Hindlimb muscle (tissue), 1 donor: ENCODE results near the gene ZC3H15. TPM values are rescaled to one million over a fixed set of nuclear protein-coding genes. Genes with fewer than 3 reads are reported as not detected.
"Not testable (repeated sequence)": the region's sequence is repeated elsewhere in the genome, so short reads cannot be mapped to it uniquely, and the experiment has no call there.

ENCODE experiments used
- DNase-seq: peaks from one replicate; pipeline ENCODE4 v3.0.0-alpha.2; 2013
- polyA plus RNA-seq: library from polyadenylated mRNA; unstranded; fragments of 120-200 nt; gene quantifications from one replicate; pipeline ENCODE4 v1.2.1, GENCODE V29; 2013; ENCODE audit not compliant: insufficient read length

The ZC3H15 gene
- polyA plus RNA-seq, 1 donor = 63.6 TPM

DNA sequence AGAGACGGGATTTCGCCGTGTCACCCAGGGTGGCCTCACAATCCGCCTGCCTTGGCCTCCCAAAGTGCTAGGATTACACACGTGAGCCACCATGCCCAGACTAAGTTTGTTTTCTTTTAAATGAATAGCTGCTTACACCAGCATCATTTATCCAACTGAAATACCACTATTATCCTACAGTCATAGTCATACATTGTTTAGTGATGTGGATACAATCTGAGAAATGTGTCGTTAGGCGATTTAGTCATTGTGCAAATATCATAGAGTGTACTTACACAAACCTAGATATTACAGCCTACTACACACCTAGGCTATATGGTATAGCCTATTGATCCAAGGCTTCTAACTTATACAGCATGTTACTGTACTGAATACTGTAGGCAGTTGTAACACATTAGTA, 10.3 kb downstream of the ZC3H15 start:
- no peak for DNase-seq

DNA sequence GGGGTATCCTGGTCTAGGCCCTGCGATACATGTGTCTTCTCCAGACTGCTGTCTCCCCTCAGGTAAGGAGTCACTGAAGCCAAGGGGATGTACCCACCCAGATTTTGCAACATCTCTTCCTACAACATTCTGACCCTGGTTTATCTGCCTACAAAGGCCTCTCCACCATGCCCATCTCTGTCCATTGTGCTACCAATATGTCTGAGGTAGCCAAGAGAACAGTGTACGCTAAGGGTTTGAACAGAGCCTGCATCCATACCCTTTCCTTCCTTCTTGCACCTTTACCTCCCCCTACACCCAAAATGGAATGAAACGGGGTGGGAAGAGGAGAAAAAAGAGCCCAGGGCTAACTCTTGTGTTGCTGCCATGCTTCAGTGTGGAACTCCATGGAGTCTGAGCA, 11.9 kb downstream of the ZC3H15 start:
- no peak for DNase-seq

- DNase-seq = no peak
Observed at GRCh38 chr2:186498834-186499233, 12.8 kb downstream of the ZC3H15 start.

DNA sequence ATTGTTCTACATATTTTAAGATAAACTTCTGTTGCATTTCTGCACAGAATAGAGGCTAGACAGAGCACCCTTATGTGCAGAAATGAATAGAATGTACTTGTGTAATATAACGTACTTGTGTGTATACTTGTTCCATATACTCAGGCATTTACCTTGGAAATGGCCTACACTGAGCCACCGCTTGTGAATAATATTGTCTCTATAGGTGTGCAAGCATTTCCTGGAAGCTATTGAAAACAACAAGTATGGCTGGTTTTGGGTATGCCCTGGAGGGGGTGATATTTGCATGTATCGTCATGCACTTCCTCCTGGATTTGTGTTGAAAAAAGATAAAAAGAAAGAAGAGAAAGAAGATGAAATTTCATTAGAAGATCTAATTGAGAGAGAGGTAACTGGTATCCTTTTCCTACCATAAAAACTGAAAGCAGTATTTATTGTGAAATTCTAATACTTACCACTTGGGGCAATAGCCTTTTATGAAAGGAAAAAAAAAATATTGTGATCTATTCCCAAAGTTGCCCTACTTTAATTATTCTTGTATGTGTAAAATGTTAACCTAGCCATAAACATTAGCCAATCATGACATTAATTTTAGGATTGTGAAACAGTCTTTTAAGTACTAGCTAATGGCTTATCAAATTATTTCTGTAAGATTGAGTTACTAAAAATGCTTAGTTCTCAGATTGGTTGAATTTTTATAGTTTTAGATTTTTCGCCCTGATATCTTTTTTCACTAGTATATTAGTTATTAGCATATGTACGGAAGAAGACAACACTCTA, 18.0 kb downstream of the ZC3H15 start:
- DNase-seq = no peak

GRCh38 chr2:186508263-186508662, 22.2 kb downstream of the ZC3H15 start:
- no peak for DNase-seq

DNA sequence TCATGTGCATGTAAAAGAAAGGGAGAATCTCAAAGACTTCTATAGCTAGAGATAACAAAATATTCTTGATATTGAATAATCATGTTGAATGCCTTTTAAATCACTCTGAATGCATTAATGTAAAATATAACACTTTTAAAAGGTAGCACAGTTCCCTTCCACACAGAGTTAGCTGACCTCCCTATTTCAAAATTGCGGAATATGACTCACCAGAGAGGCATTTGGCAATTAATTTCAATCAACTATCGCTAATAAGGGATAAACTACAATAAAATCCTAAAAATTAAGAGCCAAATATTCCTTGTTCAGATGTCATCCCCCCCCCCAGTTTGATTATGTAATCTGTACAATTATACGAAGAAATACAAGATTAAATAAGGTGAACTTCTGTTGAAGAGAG, 29.3 kb downstream of the ZC3H15 start:
- DNase-seq = no peak

- DNase-seq = no peak
Observed at GRCh38 chr2:186516396-186516795, 30.3 kb downstream of the ZC3H15 start.

DNA sequence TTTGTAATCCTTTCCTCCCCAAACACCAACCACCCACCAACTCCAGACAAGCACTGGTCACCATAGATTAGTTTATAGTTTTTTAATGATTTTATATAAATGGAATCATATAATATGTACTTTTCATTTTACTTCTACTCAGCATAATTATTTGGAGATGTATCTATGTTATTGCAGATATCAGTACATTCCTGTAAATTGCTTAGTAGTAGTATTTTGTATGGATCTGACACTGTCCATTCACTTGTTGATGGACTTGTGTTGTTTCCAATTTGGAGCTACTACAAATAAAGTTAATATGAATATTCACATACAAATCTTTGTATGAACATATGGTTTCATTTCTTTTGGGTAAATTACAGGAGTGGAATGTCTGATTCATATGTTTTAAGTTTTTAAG, 31.0 kb downstream of the ZC3H15 start:
- no peak for DNase-seq

DNA sequence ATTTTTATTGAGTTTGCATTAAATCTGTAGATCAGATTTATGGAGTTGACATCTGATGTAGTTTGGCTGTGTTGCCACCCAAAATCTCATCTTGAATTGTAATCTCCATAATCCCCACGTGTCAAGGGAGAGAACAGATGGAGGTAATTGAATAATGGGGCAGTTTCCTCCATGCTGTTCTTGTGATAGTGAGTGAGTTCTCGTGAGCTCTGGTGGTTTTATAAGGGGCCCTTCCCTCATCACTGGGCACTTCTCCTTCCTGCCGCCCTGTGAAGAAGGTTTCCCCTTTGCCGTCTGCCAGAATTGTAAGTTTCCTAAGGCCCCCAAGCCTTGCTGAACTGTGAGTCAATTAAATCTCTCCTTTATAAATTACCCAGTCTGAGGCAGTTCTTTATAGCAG, 32.2 kb downstream of the ZC3H15 start:
- DNase-seq = no peak

DNA sequence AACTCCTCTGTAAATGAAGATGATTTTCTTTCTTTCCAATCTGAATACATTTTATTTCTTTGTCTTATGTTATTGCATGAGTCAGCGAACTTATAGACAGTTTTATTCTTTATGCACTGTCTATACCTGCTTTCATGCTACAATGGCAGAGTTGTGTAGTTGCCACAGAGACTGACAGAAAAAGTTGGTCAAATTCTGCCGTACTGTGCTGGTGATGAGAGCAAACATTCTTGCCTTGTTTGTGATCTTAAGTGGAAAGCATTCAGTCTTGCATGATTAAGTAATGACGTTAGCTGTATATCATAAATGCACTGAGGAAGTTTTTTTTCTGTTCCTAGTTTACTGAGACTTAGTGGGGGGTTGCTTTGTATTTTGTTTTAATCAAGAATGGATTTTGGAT, 32.9 kb downstream of the ZC3H15 start:
- no peak for DNase-seq

- DNase-seq = not testable (repeated sequence)
Observed at GRCh38 chr2:186521570-186522153, 35.6 kb downstream of the ZC3H15 start.

- no peak for DNase-seq
Observed at GRCh38 chr2:186522450-186522849, 36.4 kb downstream of the ZC3H15 start.

GRCh38 chr2:186523791-186524190, 37.7 kb downstream of the ZC3H15 start:
- DNase-seq = no peak

DNA sequence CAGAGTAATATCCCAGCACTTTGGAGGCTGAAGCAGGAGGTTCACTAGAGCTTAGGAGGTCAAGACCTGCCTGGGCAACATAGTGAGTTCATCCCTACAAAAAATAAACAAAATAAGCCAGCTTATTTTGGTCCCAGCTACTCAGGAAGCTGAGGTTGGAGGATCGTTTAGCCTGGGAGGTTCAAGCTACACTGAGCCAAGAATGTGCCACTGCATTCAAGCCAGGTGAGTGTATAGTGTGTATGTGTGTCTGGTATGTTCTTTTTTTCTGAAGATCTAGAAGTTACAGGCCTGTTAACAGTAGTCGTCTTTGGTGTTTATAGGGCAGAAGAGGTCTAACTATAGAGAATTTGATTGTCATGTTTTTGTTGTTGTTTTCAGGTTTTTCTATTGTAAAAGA, 40.2 kb downstream of the ZC3H15 start:
- no peak for DNase-seq

DNA sequence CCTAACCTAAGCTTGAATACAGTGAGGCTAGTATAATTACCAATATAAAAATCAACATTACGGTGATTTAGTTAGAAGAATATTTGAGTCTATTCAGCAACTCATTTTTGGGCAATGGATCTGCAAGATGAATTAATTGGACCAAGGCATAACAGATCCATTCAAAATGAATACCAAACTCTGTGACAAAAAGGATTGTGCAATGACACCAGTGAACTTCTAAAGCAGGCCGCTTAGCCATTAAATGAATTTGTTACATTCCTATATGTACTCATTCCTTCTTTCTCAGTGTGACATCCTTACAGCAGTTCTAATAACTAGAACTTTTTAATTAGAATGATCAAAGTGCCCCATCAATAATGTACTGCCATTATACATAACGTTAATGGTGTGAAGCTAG, 44.3 kb downstream of the ZC3H15 start:
- no peak for DNase-seq

GRCh38 chr2:186531257-186531775, 45.3 kb downstream of the ZC3H15 start:
- no peak for DNase-seq

- no peak for DNase-seq
Observed at GRCh38 chr2:186532891-186533290, 46.8 kb downstream of the ZC3H15 start.

DNA sequence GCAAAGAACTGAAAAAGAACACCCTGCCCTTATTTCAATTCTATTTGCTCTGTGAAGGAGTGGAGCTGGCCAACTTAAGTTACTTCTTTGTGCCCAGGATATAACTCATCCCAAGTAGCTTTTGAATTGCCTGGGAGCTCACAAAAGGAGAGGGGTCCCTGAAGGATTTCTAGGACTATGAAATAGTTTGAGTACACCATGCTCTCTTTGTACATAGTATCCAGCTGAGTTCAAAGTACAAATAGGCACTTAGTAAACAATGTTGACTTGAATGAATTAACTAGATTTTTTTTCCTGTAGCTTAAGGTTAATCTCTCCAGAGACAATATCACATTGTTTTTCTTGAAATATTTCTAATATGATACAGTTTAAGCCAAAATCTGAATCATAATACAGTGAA, 47.7 kb downstream of the ZC3H15 start:
- no peak for DNase-seq

DNA sequence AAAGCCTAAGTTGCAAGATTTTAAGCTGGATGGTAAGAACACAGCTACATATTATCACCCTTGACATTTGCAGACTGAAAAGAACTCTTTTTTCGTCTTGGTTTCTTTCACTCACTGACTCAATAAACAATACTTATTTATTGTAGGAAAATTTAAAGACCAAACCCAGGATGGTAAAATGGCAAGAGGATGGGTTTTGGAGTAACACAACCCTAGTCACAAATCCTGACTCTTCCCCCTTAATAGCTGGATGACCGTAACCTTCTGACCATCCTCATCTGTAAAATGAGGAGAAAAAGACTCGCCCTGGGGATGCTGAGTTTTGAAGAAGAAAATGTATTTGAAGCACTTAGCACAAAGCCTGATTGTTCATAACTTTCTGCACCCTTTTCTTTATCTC, 48.3 kb downstream of the ZC3H15 start:
- no peak for DNase-seq

GRCh38 chr2:186535861-186536260, 49.8 kb downstream of the ZC3H15 start:
- DNase-seq = no peak

DNA sequence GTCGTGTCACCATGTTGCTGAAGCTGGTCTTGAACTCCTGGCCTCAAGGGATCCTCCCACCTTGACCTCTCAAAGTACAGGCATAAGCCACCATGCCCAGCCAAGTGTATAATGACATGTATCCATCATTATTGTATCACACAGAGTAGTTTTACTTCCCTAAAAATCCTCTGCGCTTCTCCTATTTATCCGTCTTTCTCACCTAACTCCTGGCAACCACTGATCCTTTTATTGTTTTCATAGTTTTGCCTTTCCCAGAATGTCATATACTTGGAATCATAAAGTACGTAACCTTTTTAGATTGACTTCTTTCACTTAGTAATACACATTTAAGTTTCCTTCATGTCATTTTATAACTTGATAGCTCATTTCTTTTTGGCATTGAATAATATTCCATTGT, 51.0 kb downstream of the ZC3H15 start:
- DNase-seq = no peak

DNA sequence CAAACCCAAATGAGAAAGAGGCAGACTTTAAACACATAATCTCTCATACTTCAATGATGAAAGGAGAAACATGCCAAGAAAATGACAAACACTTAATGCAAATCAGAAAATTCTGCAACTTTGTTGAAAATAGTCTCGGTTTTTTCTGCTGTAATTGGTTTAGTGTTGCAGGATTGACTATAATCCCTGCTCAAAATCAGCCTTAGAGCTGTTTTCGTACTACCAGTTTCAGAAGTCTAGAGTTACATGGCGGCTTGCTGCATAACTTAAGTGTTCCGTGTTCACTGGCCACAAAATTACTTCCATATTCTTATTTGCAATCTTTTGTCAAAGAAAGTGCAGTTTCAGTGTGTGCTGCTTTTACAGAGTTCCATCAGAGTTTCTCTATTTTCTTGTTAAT, 54.9 kb downstream of the ZC3H15 start:
- DNase-seq = no peak

DNA sequence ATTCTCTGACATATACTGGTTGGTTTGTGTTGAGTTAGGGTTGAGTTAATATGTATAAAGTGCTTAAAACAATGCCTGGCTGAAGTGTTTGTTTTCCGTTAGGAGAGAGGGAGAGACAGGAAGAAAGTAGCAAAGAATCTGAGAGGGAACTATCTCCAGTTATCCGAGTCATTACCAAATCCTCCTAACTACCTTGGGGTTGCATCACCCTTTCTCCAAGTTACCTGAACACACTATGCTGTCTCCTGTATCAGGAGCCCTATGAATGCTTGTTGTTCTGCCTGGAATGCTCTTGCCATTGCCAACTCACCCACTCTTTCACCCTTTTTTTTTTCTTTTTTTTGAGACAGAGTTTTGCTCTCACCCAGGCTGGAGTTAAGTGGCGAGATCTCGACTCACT, 55.9 kb downstream of the ZC3H15 start:
- no peak for DNase-seq

GRCh38 chr2:186543561-186544131, 57.6 kb downstream of the ZC3H15 start:
- no peak for DNase-seq
